T-helper 2 cell treated with Interferon-gamma antibody and Interleukin-4, amounts not matched to agents 5 μg/mL and 100 μg/mL, for 36 hours (primary cell): ENCODE results near the gene CDK19.

Experiments used
- DNase-seq: peaks from one replicate; pipeline ENCODE4 v3.0.0; 2021; ENCODE audit warnings: low spot score
- H3K27ac Mint-ChIP-seq: one replicate; pipeline ENCODE4 v1.8.0; 2021; ENCODE audit warnings: mild to moderate bottlenecking, mixed read lengths
- H3K27me3 Mint-ChIP-seq: one replicate; pipeline ENCODE4 v1.8.0; 2021; ENCODE audit warnings: low read depth, mixed read lengths
- H3K36me3 Mint-ChIP-seq: one replicate; pipeline ENCODE4 v1.8.0; 2021; ENCODE audit warnings: low read depth, mixed read lengths
- H3K4me1 Mint-ChIP-seq: one replicate; pipeline ENCODE4 v1.8.0; 2021; ENCODE audit warnings: low read depth, mixed read lengths
- H3K4me3 Mint-ChIP-seq: one replicate; pipeline ENCODE4 v1.8.0; 2022; ENCODE audit warnings: mild to moderate bottlenecking, moderate library complexity, mixed read lengths
- H3K9me3 Mint-ChIP-seq: one replicate; pipeline ENCODE4 v1.8.0; 2021; ENCODE audit warnings: mixed read lengths

Gene CDK19

GRCh38 chr6:110562316-110562915 is 252.9 kb downstream of the CDK19 start:
- Mint-ChIP-seq H3K4me1 (peaks cover 29% of the 10 kb centered on the region), H3K9me3 (peaks cover 23% of the 10 kb centered on the region), H3K36me3 (peaks cover 11% of the 10 kb centered on the region), H3K27me3 (no peaks in the 10 kb centered on the region), H3K27ac (no peak overlapping the region), H3K4me3 (no peak overlapping the region)
- no peak for DNase-seq

GRCh38 chr6:110561696-110562095 is 253.6 kb downstream of the CDK19 start:
- Mint-ChIP-seq H3K27me3 (no peaks in the 10 kb centered on the region), H3K4me3 (no peak overlapping the region)

DNA sequence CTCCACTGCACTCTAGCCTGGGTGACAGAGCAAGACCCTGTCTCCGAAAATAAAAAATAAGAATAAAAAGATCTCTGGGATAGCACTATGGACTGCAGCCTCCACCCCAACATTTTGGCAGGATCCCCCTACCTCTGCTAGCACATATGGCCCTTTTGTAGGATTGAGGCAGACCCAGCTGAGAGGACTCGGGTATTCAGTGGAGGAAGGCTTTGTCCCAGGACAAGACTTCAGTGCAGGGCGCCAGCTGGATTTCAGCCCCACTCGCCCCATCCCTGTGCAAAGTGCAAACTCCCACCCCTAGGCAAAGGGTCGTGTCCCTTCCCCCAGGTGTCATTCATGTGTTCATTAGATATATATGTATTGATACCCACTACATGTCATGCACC is 254.3 kb downstream of the CDK19 start:
- Mint-ChIP-seq H3K27ac (peak overlapping the region; percentile 81), H3K4me1 (peaks cover 28% of the 10 kb centered on the region), H3K4me3 (peak overlapping the region; percentile 62), H3K27me3 (no peaks in the 10 kb centered on the region), H3K36me3 (peaks cover 11% of the 10 kb centered on the region), H3K9me3 (peaks cover 23% of the 10 kb centered on the region)
- no peak for DNase-seq

More at GRCh38 chr6:110561696-110562095, 253.6 kb downstream of the CDK19 start:
- Mint-ChIP-seq H3K36me3 (peaks cover 11% of the 10 kb centered on the region), H3K27ac (no peak overlapping the region), H3K4me1 (peaks cover 29% of the 10 kb centered on the region), H3K9me3 (peaks cover 23% of the 10 kb centered on the region)
- DNase-seq, result no peak

- Mint-ChIP-seq H3K36me3 (peaks cover 11% of the 10 kb centered on the region), H3K4me1 (peaks cover 28% of the 10 kb centered on the region), H3K9me3 (peaks cover 23% of the 10 kb centered on the region), H3K27me3 (no peaks in the 10 kb centered on the region), H3K4me3 (peak overlapping the region; percentile 62), H3K27ac (peak overlapping the region; percentile 81)
- DNase-seq, result no peak
Observed at GRCh38 chr6:110560239-110561007, 254.8 kb downstream of the CDK19 start.
